ENCODE results near the gene DNAH12.

- no peak for TF ChIP-seq CTCF (conservative IDR thresholded peaks at IDR 0.05; ENCODE audit: low read depth, low read length)
- TF ChIP-seq EZH2 (IDR thresholded peaks at IDR 0.05; ENCODE audit: low read length, unreplicated experiment) = no peak
- TF ChIP-seq EZH2phosphoT487 (IDR thresholded peaks at IDR 0.05; ENCODE audit: borderline replicate concordance, low read length) = no peak
Observed at GRCh38 chr3:57382933-57383332, 161.2 kb downstream of the DNAH12 start.
